Spleen (tissue), 7 donors: Measurements from ENCODE around the gene GBP5.

Source experiments
- CTCF ChIP-seq, 11 experiments: fragments of 200-600 bp in 7 of 11; fragments of 450-650 bp in 4 of 11; sonication (generic) in 4 of 11; IDR thresholded peaks in 8 of 11; conservative IDR thresholded peaks in 3 of 11; 1 replicate in 7 of 11; 2 replicates in 4 of 11; pipeline versions ENCODE4 v1.4.0 to v1.8.0; 2016 to 2021; ENCODE audit warnings: antibody characterized with exemption in 11 of 11, inconsistent platforms in 4 of 11, mild to moderate bottlenecking in 1 of 11
- POLR2A ChIP-seq, 3 donors: fragments of 450-650 bp; IDR thresholded peaks; one replicate each; pipeline ENCODE4 v1.5.1; 2017; ENCODE audit warnings: antibody characterized with exemption in 3 of 3, mild to moderate bottlenecking in 1 of 3
- POLR2AphosphoS5 ChIP-seq, 3 donors: sonication (generic); formaldehyde crosslinking; IDR thresholded peaks; one replicate each; pipeline ENCODE4 v1.5.1; 2017; ENCODE audit warnings: antibody characterized with exemption in 3 of 3
- donor health status: DM: no; HTN: no; CAD: no; lungs with moderate emphysema.
- donor health status: DM: no; HTN: no; CAD: no.
- donor health status: DM: no; HTN: no; CAD: no.

GRCh38 chr1:89295187-89295586 lies 22.5 kb upstream of the GBP5 start:
- no peak for TF ChIP-seq POLR2A (IDR thresholded peaks at IDR 0.05)
- TF ChIP-seq CTCF (IDR thresholded peaks at IDR 0.05 in 8 of 11, conservative IDR thresholded peaks at IDR 0.05 in 3 of 11): no peak
- no peak for TF ChIP-seq POLR2AphosphoS5 (IDR thresholded peaks at IDR 0.05)
